OCI-M1 (cell line): ENCODE results near the gene ORC3.

ENCODE experiments used
- DNase-seq: peaks from one replicate; lab custom pipeline; 2025; lab: John Stamatoyannopoulos, UW

The ORC3 gene

DNA sequence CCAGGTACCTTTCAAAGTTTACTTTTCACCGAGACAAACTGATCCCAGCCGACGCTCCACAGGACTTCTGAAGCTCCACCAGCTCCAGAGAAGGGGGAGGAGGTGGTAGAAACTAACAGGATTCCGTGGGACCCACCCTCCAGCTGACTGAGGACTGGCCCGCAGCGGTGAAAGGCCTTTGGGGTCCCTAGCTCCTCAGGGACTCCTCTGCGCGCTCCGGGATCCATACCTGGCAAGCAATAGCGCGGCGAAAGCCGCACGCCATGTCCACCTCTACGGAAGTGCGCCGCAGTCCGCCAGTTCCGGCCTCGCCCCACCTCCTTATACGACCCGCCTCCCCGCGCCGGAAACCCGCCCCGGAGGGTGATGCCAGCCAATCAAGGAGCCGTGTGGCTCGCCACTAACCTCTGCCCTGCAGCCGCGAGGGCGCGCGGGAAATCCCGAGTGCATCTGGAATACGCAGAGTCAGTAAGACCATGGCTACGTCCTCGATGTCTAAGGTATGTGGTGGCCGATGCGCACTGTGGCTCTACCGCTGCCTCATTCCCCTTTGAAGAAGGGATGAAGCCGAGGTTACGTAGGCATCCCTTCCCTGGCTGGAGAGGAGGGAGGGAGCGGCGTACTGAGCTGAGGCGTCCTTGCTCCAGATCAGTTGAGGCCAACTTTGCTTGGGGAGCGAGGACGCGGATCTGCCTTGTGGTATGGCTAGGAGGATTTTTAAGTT lies at the start of gene ORC3, which contains the start of gene RARS2:
TSS of gene ORC3 (plus strand) at position 443 of the 724 bp plus-strand sequence. CDS start at position 477, 34 bp downstream.
TSS of gene RARS2 (minus strand) at position 295 of the 724 bp plus-strand sequence. CDS start at position 265, 30 bp downstream.
- DNase-seq, result peak; percentile 98

DNA sequence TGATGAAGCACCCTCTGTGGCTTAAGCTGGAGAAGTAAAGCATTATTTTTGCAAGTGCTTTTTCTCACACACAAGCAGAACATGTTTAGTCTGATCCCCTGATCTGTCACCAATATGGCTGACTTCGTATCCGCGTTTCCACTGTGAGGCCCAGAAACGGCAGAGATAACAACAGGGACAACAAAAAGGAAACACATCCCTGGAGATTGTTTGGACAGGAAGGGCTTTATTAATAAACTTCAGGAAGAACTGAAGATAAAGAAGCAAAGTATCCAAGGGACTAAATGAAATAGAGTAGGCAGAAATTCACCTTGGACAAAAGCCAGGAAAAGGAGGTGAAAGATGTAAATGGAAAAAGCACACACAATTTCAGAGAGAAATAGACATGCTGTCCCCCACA lies 49.4 kb upstream of the ORC3 start:
- DNase-seq, result no peak

DNA sequence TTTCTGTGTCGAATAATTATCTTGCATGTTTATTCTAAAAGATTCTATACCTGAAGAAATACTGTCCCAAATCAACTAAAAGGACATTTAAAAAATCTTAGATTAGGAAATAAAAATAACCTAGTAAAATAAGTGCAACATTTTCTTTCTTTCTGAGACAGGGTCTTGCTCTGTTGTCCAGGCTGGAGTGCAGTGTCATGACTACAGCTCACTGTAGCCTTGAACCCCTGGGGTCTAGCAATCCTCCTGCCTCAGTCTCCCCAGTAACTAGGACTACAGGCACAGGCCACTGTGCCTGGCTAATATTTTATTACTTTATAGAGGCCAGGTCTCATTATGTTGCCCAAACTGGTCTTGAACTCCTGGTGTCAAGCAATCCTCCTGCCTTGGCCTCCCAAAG lies 48.9 kb upstream of the ORC3 start:
- DNase-seq, result no peak

DNA sequence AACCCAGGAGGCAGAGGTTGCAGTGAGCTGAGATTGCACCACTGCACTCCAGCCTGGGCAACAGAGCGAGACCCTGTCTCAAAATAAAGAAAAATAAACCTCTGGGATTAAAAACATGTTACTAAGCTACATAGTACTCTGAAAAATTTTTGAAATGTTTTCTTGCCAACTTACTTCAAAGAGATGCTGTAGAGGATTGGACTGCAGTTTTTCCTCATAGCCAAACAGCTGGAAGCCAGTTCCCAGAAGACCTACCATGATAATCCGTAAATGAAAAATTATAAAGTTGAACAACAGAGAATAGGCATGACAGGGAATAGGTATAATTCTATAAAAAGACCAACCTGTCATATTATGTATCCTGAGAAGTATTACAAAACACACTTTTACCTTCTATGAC lies 48.2 kb upstream of the ORC3 start:
- no peak for DNase-seq

DNA sequence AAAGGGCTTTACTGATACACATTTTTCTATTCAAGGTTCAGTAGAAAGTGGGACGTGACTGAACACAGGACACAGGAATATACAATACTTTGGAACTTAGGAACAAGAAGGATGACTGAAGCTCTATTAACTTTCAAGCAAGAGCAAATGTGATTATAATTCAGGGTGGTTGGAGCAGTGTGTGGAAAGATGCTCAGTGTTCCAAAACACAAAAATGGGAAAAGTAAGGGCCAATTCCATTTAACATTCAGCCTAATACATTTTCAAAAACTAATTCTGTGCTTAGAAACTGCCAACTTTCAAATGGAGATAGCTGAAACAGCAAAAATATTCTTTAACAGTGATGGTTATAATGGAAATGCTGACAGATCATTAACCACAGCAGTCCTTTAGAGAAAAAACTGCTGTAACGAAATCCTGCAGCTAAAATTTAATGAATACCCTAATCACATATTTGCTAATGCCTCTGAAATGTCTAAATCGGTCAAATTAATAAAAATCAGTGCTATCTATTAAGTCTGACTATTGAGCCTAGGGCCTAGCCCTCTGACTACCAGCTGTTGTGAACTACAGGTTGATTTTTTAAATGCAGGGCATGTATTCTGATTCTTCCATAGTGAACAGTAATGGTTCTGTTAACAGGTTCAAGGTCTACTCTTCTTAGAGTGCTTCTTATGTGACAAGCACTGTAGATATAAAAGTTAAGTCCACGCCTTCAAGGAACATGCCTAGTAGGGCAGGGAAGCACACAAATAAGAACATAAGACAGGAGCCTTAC lies 46.0 kb upstream of the ORC3 start:
- no peak for DNase-seq

DNA sequence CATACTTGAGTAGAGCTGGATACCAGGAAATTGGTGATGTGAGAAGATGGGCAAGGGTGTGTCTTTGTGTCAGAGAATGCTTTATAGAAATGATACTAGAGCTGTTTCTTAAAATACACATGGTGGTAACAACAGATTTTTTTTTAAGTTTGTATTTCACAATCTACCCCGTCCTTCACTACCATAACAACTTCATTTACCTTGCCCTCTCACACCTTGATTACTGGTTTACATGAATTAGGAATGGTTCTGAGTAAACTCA lies 45.5 kb upstream of the ORC3 start:
- no peak for DNase-seq

DNA sequence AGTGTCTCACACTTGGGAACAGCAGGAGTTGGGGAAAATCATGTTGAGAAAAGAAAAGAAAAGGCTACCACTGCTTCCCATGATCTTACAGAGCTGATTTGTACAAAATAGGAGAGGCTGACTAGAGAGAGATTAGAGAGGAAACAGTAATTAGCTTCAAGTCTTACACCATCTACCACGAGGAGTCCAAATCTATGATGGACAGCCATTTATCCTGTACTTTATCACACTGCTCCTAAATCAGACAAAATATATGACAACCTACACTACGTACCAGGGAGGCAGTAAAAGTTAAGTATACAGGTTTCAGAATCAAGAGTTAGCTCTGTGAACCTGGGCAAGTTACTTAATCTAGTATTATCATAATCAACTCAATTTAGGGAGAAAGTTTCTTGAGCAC lies 38.1 kb upstream of the ORC3 start:
- no peak for DNase-seq

DNA sequence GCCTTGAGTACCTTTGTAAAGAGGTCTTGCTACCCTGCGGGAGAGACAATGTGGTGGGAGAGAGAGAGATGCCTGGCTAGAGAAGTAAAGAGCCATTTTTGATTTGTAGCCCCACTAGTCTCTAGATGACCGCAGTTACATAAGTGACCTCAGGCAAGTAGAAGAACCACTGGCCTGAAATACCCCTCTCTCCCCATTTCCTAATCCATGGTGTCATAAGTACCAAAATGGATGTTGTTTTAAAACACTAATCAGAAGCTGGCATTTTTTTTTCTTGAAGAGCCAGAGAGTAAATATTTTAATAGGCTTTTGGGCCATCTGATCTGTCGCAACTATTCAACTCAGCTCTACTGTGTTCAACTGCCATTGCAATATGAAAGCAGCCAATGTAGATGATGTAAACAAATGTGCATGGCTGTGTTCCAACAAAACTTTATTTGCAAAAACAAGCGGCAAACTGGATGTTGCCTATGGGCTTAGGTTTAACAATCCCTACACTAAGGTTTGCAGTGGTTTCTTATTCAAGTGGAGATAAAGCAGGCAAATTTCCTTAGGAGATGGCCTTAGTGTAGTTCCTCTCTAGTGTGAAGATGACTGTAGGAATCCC lies 36.7 kb upstream of the ORC3 start:
- DNase-seq, result no peak

DNA sequence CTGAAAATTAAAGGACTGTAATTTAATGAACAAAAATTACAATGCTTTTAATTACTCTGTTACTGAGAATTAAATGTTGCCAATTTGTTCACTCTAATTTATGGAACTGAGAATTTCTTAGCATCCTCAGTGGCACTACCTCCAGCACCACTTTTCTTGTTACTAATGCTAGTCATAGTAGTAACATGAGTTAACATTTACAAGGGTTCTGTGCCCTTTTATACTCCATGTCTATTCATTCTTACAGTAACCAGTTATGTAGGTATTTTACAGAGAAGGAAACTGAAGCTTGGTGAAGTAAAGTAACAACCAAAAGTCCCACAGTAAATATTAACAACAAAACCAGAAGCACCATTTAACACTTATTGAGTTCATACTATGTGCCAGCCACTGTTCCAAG lies 34.4 kb upstream of the ORC3 start:
- no peak for DNase-seq

DNA sequence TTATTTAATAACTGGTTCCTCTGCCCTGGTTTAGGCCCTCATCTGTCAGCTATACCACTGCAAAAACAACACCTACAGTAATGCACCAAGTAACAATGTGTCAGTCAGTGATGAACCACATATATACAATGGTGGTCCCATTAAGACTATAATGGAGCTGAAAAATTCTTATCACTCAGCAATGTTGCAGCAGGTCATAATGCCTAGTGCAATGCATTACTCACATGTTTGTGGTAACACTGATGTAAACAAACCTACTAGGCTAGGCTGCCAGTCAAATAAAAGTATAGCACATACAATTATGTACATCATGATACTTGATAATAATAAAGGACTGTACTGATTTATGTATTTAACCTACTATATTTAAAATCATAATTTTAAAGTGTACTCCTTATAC lies 31.5 kb upstream of the ORC3 start:
- no peak for DNase-seq

DNA sequence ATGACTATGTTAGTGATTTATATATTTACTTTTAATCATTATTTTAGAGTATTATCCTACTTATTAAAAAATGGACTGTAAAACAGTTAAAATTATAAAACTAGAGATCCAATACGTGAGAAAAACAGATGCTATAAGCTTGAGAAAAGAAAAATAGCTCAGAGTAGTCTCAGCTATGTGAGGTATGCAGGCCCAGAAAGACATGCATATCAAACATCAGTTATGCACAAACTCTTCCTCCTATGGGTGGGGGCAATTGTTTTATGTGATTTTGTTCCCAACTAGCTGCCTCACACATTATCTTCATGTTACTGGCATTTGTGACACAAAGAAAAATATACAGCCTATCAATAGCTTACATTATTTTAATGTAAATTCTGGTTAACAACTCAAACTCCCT lies 28.9 kb upstream of the ORC3 start:
- DNase-seq, result no peak

DNA sequence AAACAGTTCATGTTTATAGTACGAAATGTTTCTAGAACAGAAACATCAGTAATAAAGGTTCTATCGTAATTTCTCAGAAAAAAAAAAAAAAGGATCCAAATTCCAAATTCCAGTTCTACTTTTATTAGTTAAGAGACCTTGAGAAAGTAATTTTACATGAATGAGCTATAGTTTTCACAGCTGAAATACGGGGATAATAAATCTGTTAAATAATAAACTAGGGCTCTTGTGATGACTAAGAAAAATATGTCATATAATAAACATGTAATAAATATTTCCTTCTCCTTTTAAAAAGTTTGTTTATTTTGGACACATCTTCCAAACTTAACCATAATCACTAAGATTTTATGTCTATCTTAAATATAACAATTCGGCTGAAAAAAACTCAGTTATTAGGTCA lies 17.9 kb upstream of the ORC3 start:
- no peak for DNase-seq

DNA sequence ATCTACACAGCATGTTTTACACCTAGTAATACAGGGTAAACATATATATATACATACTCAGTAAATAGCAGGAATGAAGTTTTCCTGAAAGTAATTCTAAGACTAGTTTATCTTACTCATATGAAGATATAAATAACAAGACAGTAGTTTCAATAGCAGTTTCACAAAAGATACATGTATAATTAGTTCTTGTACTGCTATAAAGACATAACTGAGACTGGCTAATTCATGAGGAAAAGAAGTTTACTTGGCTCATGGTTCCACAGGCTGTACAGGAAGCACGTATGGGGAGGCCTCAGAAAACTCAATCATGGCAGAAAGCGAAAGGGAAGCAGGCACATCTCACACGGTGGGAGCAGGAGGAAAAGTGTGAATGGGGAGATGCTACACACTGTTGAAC lies 17.1 kb upstream of the ORC3 start:
- no peak for DNase-seq

DNA sequence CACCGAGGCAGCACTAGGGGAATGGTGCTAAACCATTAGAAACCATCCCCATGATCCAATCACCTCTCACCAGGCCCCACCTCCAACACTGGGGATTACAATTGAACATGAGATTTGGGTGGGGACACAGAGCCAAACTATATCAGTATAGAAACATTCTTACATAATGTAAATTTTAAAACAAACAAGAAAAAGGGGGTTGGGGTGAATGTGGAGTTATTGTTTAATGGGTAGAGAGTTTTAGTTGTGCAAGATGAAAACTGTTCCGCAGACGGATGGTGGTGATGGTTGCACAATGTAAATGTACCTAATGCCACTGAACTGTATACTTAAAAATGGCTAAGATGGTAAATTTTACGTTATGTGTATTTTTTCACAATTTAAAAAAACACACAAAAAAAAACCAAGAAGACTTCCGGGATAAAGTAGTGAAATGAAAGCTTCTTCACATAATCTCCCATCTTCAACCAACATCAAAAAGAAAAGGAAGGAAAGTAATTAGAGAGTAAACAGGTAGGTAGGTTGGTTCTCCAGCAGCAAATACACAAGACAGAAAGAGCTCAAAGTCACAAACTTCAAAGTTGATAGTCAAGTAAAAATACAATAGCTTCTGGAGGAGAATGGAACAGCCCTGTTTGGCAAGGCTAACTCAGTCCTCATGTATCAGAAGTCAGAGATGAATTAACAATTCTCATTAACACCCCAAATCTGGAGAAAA lies 16.5 kb upstream of the ORC3 start:
- no peak for DNase-seq

DNA sequence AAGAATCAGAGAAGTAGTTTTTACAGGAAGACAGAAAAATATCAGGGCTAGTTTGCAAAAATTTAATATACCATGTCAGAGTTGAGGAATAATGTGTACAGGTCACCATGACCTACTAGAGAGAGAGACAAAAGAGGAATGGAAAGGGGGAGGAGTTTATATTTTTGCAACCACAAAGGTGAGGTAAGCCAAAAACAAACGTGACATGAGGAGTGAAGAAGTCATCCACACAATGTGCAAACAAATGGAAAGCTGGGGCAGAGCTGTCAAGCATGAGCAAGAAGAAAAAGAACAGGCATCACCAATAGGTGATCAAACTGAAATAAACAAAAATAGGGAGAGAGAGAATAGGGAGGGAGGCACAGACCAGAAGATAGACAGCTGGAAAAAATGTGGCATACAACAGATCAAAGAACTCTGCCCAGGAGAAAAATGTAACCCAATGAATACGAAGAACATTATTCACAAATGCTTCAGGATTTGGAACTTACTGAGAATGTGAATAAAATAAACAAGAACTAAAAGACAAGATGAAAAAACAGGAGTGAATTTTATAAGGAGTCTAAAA lies 15.6 kb upstream of the ORC3 start:
- DNase-seq, result no peak

DNA sequence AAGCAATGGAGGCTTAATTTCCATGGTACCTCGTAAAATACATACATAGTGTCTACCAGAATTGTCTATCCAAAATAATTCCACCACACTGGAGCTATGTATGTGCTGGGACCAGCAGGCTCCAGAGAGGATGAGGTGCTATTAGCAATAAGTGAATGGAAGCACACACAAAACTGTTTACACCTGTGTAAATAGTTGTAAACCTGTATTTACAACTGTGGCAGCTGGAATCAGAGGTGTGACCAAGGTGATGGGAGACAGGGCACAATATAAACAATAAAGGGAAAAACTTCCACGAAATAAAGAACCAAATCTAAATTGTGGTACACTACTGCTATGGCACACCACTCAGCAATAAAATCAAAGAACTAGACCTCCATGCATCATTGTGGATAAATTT lies 14.5 kb upstream of the ORC3 start:
- DNase-seq, result no peak

DNA sequence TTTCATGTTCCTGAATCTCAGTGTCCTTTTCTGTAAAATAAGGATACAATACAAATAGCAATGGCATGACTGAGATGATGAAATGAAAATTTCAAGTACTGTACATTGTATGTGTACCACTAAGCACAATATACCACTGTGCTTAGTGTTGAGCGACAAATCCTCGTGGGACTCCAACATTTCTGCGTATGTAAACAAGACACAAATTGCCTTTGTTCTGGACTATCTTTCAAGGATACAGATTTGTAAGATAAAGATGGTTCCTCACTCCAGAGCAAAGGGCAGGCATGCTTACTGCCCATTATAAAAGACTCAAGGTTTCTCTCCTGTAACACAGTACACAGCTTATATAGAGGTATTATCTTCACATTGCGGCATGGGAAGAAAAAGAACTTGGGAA lies 6.1 kb upstream of the ORC3 start:
- no peak for DNase-seq

DNA sequence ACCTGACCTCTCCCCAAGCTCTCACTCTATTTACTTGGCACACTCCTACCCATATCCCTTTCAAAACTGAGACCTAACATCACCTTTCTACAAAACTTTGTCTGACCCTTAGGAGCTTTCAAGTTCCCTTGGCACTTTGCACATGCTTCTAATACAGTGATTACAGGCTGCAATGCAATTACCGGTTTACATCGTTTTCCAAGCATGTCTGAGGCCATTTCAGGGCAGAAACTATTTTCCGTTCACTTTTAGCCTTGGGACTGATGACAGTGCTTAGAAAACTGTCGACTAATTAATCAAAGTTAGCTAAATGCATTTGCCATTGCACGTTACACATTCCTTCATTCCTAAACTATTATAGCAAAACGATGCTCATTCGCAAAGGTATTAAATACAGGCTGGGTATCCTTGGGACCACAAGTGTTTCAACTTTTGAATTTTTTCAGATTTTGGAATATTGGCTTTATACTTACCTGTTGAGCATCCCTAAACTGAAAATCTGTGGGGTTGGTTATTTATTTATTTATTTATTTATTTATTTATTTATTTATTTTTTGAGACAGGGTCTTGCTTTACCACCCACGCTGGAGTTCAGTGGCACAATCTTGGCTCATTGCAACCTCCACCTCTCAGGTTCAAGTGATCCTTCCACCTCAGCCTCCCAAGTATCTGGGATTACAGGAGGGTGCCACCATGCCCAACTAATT lies 3.4 kb upstream of the ORC3 start:
- DNase-seq, result no peak

DNA sequence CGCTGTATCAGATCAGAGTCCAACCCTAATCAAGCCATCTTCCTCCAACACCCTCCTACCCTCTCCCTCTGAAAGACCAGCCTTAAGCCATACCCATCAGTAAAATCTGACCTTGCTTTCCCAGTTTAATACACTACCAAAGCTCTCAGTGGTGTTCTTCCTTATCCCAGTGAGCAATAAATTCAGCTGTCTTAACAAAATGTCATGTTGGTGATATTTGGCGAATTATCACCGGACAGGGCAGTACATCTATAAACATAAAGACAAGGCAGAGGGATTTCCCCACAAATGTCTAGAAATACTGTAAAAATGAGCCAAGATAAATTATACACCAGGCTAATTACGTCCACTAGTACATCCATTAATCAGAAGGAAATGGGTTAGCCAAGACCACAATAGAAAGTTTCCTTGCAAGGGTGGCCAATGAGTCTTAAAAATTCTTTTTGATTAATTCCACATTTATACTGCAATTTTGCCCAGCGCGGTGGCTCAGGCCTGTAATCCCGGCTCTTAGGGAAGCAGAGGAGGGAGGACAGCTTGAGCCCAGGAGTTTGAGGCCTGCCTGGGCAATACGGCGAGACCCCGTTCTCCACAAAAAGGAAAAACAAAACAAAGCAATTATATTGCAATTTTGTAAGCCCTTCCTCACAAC lies 1.1 kb upstream of the ORC3 start:
- DNase-seq, result peak; percentile 29

DNA sequence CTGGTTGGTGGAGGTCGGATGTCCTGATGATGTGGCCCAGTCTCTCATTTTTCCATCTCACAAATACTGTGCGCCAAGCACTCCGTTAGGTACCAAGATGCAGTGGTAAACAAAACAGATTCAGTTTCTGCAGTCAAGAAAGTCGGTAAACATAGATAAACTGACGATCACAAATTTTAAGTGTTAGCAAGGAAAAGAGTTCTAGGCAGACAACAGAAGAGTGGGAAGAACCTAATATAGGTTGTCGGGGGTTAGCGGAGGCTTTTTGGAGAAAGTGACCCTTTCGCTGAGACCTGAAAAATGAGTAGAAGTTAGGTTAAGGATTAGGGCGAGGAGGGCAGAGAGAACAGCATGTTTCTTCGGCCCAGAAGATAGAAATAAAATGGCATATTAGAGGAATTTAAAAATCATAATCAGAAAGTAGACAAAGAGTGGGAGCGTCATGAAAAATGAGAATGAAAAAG lies 514 bp downstream of the ORC3 start:
- DNase-seq, result no peak

DNA sequence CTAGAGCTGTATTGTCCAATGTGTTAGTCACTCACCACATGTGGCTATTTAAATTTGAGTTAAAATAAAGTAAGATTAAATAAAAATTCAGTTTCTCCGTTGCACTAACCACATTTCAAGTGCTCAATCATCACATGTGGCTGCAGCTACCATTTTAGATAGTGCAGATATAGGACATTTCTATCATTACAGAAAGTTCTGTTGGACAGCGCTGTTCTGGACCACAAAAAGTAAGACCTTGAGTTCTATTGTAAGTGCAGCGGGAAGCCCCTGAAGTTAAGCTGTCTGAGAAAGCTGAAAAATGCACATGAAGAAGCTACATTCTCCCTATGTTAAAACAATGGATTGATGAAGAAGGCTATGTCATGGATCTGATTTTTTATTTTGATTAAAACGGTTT lies 1.1 kb downstream of the ORC3 start:
- DNase-seq, result peak; percentile 21
